ENCODE measurements around the gene ZBTB12.
A peak's percentile ranks its signal among the peaks of the same experiment; 100 is the strongest.

The ZBTB12 gene

DNA sequence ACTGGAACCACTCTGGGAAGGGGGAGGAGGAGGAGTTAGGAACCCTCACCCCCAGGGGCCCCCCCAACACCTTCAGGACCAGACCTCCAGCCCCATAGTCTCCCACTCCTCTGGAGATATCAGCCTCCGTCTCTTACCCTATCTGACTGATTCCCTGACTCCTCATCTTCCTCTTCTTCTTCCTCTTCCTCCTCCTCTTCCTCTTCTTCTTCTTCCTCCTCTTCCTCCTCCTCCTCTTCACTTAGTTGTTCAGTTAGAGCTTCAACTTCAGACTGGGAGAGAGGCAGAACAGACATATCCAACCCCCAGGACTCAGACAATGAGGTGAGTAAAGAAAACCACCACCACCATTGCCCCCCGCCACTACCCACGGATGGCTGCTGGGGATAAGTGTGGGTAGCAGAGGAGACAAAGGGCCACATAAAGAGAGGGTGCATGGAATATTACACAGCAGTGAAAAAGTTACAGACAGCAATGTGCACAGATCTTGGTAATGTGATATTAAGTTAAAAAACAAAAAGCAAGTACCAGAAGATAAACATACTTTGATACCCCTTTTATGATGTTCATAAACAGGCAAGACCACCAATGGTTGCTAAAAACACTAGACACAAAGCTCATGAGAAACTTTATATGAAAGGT, 12.4 kb downstream of the ZBTB12 start:
- TF ChIP-seq, protein P1, sequence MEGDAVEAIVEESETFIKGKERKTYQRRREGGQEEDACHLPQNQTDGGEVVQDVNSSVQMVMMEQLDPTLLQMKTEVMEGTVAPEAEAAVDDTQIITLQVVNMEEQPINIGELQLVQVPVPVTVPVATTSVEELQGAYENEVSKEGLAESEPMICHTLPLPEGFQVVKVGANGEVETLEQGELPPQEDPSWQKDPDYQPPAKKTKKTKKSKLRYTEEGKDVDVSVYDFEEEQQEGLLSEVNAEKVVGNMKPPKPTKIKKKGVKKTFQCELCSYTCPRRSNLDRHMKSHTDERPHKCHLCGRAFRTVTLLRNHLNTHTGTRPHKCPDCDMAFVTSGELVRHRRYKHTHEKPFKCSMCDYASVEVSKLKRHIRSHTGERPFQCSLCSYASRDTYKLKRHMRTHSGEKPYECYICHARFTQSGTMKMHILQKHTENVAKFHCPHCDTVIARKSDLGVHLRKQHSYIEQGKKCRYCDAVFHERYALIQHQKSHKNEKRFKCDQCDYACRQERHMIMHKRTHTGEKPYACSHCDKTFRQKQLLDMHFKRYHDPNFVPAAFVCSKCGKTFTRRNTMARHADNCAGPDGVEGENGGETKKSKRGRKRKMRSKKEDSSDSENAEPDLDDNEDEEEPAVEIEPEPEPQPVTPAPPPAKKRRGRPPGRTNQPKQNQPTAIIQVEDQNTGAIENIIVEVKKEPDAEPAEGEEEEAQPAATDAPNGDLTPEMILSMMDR (conservative IDR thresholded peaks at IDR 0.05): no peak
- no peak overlapping the region for H3K27ac ChIP-seq

GRCh38 chr6:31888276-31889258, 13.3 kb downstream of the ZBTB12 start:
- TF ChIP-seq, protein P1 (conservative IDR thresholded peaks at IDR 0.05): peak; percentile 87
- no peak overlapping the region for H3K27ac ChIP-seq

- TF ChIP-seq, protein P1 (conservative IDR thresholded peaks at IDR 0.05): no peak
- H3K27ac ChIP-seq: no peak overlapping the region
These were observed 14.5 kb downstream of the ZBTB12 start for GRCh38 chr6:31887173-31888007.

- TF ChIP-seq, protein P1 (conservative IDR thresholded peaks at IDR 0.05): no peak
- H3K27ac ChIP-seq: no peak overlapping the region
These were observed 15.3 kb downstream of the ZBTB12 start for GRCh38 chr6:31886541-31886991.

DNA sequence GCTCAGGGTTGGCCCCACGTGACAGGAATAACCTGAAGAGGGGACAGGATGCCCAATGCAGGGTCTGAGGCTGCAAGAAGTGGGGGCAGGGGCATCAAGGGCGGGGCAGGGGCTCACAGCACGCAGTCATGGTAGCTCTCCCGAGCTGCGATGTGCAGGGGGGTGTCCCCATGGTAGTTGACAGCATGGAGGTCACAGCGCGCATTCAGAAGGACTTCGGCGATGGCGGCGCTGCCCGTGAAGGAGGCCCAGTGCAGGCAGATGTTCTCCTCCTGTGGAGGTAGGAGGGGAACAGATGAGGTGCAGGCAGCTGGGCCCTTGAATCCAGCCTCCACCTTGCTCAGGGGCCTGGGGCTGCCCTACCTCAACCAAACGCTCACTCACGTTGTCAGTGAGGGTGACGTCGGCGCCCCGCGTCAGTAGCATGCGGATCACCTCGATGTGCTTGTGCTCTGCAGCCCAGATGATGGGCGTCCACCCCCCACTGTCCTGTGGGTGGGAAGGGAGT, 17.3 kb downstream of the ZBTB12 start:
- H3K27ac ChIP-seq: no peak overlapping the region
- TF ChIP-seq, protein P1 (conservative IDR thresholded peaks at IDR 0.05): no peak

GRCh38 chr6:31883676-31884075, 18.2 kb downstream of the ZBTB12 start:
- no peak overlapping the region for H3K27ac ChIP-seq
- TF ChIP-seq, protein P1 (conservative IDR thresholded peaks at IDR 0.05): no peak

Measured in VCaP (cell line).